Measurements from ENCODE around the gene AKAP13. TPM values are rescaled to one million over a fixed set of nuclear protein-coding genes. Genes with fewer than 3 reads are reported as not detected.

The AKAP13 gene
- polyA plus RNA-seq, 2 donors: 27.6 to 35.7 TPM

DNA sequence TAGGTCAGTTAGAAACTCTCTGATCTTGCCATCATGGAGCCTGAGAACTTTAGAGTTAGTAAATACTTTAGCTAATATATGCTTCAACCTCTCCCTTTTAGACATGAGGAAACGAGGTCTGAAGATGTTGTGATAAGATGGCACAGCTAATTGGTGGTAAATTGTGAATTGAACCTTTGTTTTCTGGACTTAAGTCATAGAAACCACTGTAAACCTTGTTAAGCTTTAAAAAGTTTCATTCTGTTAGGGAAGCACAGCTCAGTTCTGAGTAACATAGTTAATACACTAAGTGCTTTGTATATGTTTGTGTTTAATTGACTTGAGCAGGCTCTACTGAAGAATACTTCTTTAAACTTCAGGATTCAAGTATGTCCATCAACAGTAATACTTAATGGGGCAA, 108.6 kb downstream of the AKAP13 start:
- Histone ChIP-seq H3K9me3 (ENCODE audit: control insufficient read depth in 2 of 2, insufficient read depth in 1 of 2, low read depth in 1 of 2, low read length in 1 of 2) (no peaks in the 10 kb centered on the region), H3K4me1 (ENCODE audit: control insufficient read depth in 2 of 2, insufficient read depth in 2 of 2, low read length in 1 of 2) (peaks cover 0 to 2% of the 10 kb centered on the region in 2 donors), H3K4me3 (ENCODE audit: low read depth in 1 of 2, low read length in 2 of 2) (no peak overlapping the region), H3K36me3 (ENCODE audit: control insufficient read depth in 2 of 2, insufficient read depth in 2 of 2, low read length in 1 of 2) (no peaks in the 10 kb centered on the region), H3K27me3 (ENCODE audit: control insufficient read depth in 1 of 2, insufficient read depth in 2 of 2, low read length in 2 of 2) (no peaks in the 10 kb centered on the region), H3K27ac (ENCODE audit: low read depth in 2 of 2, low read length in 1 of 2) (no peak overlapping the region)
- 56 to 58% methylated on average over 1 of the region's 1 CpG for WGBS, 2 donors

GRCh38 chr15:85489773-85490493, 109.5 kb downstream of the AKAP13 start:
- H3K4me1 ChIP-seq (ENCODE audit: control insufficient read depth in 2 of 2, insufficient read depth in 2 of 2, low read length in 1 of 2): no peaks in the 10 kb centered on the region
- WGBS, 2 donors: 79 to 80% methylated on average over 3 of the region's 3 CpGs
- H3K36me3 ChIP-seq (ENCODE audit: control insufficient read depth in 2 of 2, insufficient read depth in 2 of 2, low read length in 1 of 2): no peaks in the 10 kb centered on the region
- no peak overlapping the region for H3K27ac ChIP-seq (ENCODE audit: low read depth in 2 of 2, low read length in 1 of 2)
- H3K4me3 ChIP-seq (ENCODE audit: low read depth in 1 of 2, low read length in 2 of 2): no peak overlapping the region
- no peaks in the 10 kb centered on the region for H3K9me3 ChIP-seq (ENCODE audit: control insufficient read depth in 2 of 2, insufficient read depth in 1 of 2, low read depth in 1 of 2, low read length in 1 of 2)
- H3K27me3 ChIP-seq (ENCODE audit: control insufficient read depth in 1 of 2, insufficient read depth in 2 of 2, low read length in 2 of 2): no peaks in the 10 kb centered on the region

GRCh38 chr15:85490856-85491255, 110.5 kb downstream of the AKAP13 start:
- H3K36me3 ChIP-seq (ENCODE audit: control insufficient read depth in 2 of 2, insufficient read depth in 2 of 2, low read length in 1 of 2): no peaks in the 10 kb centered on the region
- H3K9me3 ChIP-seq (ENCODE audit: control insufficient read depth in 2 of 2, insufficient read depth in 1 of 2, low read depth in 1 of 2, low read length in 1 of 2): no peaks in the 10 kb centered on the region
- no peaks in the 10 kb centered on the region for H3K4me1 ChIP-seq (ENCODE audit: control insufficient read depth in 2 of 2, insufficient read depth in 2 of 2, low read length in 1 of 2)
- no peak overlapping the region for H3K27ac ChIP-seq (ENCODE audit: low read depth in 2 of 2, low read length in 1 of 2)
- H3K27me3 ChIP-seq (ENCODE audit: control insufficient read depth in 1 of 2, insufficient read depth in 2 of 2, low read length in 2 of 2): no peaks in the 10 kb centered on the region
- WGBS, 2 donors: 92 to 95% methylated on average over 1 of the region's 1 CpG
- H3K4me3 ChIP-seq (ENCODE audit: low read depth in 1 of 2, low read length in 2 of 2): no peak overlapping the region

- no peaks in the 10 kb centered on the region for H3K4me1 ChIP-seq (ENCODE audit: control insufficient read depth in 2 of 2, insufficient read depth in 2 of 2, low read length in 1 of 2)
- no peak overlapping the region for H3K4me3 ChIP-seq (ENCODE audit: low read depth in 1 of 2, low read length in 2 of 2)
- H3K9me3 ChIP-seq (ENCODE audit: control insufficient read depth in 2 of 2, insufficient read depth in 1 of 2, low read depth in 1 of 2, low read length in 1 of 2): no peaks in the 10 kb centered on the region
- H3K27ac ChIP-seq (ENCODE audit: low read depth in 2 of 2, low read length in 1 of 2): no peak overlapping the region
- no peaks in the 10 kb centered on the region for H3K27me3 ChIP-seq (ENCODE audit: control insufficient read depth in 1 of 2, insufficient read depth in 2 of 2, low read length in 2 of 2)
- WGBS, 2 donors: 88 to 94% methylated on average over 4 of the region's 4 CpGs
- no peaks in the 10 kb centered on the region for H3K36me3 ChIP-seq (ENCODE audit: control insufficient read depth in 2 of 2, insufficient read depth in 2 of 2, low read length in 1 of 2)
Observed at GRCh38 chr15:85491691-85492090, 111.3 kb downstream of the AKAP13 start.

GRCh38 chr15:85492406-85492805, 112.0 kb downstream of the AKAP13 start:
- Histone ChIP-seq H3K4me1 (ENCODE audit: control insufficient read depth in 2 of 2, insufficient read depth in 2 of 2, low read length in 1 of 2) (peaks cover 0 to 3% of the 10 kb centered on the region in 2 donors), H3K27ac (ENCODE audit: low read depth in 2 of 2, low read length in 1 of 2) (no peak overlapping the region), H3K9me3 (ENCODE audit: control insufficient read depth in 2 of 2, insufficient read depth in 1 of 2, low read depth in 1 of 2, low read length in 1 of 2) (no peaks in the 10 kb centered on the region), H3K4me3 (ENCODE audit: low read depth in 1 of 2, low read length in 2 of 2) (no peak overlapping the region), H3K36me3 (ENCODE audit: control insufficient read depth in 2 of 2, insufficient read depth in 2 of 2, low read length in 1 of 2) (no peaks in the 10 kb centered on the region), H3K27me3 (ENCODE audit: control insufficient read depth in 1 of 2, insufficient read depth in 2 of 2, low read length in 2 of 2) (no peaks in the 10 kb centered on the region)

GRCh38 chr15:85493260-85493659, 112.9 kb downstream of the AKAP13 start:
- no peaks in the 10 kb centered on the region for H3K27me3 ChIP-seq (ENCODE audit: control insufficient read depth in 1 of 2, insufficient read depth in 2 of 2, low read length in 2 of 2)
- no peaks in the 10 kb centered on the region for H3K9me3 ChIP-seq (ENCODE audit: control insufficient read depth in 2 of 2, insufficient read depth in 1 of 2, low read depth in 1 of 2, low read length in 1 of 2)
- no peak overlapping the region for H3K4me3 ChIP-seq (ENCODE audit: low read depth in 1 of 2, low read length in 2 of 2)
- 87 to 90% methylated on average over 1 of the region's 1 CpG for WGBS, 2 donors
- no peak overlapping the region for H3K27ac ChIP-seq (ENCODE audit: low read depth in 2 of 2, low read length in 1 of 2)
- H3K4me1 ChIP-seq (ENCODE audit: control insufficient read depth in 2 of 2, insufficient read depth in 2 of 2, low read length in 1 of 2): peaks cover 0 to 3% of the 10 kb centered on the region in 2 donors
- no peaks in the 10 kb centered on the region for H3K36me3 ChIP-seq (ENCODE audit: control insufficient read depth in 2 of 2, insufficient read depth in 2 of 2, low read length in 1 of 2)

- no peaks in the 10 kb centered on the region for H3K27me3 ChIP-seq (ENCODE audit: control insufficient read depth in 1 of 2, insufficient read depth in 2 of 2, low read length in 2 of 2)
- no peak overlapping the region for H3K4me3 ChIP-seq (ENCODE audit: low read depth in 1 of 2, low read length in 2 of 2)
- H3K9me3 ChIP-seq (ENCODE audit: control insufficient read depth in 2 of 2, insufficient read depth in 1 of 2, low read depth in 1 of 2, low read length in 1 of 2): no peaks in the 10 kb centered on the region
- WGBS, 2 donors: 49 to 50% methylated on average over 5 of the region's 5 CpGs
- no peaks in the 10 kb centered on the region for H3K36me3 ChIP-seq (ENCODE audit: control insufficient read depth in 2 of 2, insufficient read depth in 2 of 2, low read length in 1 of 2)
- peak overlapping the region; percentile 66 to 88 for H3K27ac ChIP-seq (ENCODE audit: low read depth in 2 of 2, low read length in 1 of 2)
- H3K4me1 ChIP-seq (ENCODE audit: control insufficient read depth in 2 of 2, insufficient read depth in 2 of 2, low read length in 1 of 2): peaks cover 0 to 5% of the 10 kb centered on the region in 2 donors
Observed at GRCh38 chr15:85494048-85494777, 113.8 kb downstream of the AKAP13 start.

DNA sequence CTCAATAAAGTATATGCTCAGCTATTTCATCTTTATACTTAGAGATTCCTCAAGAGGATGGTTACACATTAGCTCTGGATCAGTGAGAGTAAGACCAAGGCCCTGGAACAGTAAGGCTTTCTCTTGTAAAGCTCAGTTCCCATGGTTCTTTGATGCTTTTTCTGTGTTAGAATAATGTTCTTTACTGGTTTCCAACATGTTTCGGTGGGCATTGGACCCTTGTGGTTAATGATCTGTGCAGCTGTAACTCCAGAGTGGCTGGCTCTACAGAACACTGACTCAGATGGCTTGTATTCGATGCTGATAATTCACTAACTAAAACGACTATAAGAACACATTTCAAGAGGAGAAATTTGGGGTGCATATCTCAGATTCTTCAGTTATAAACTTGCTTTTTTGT, 114.7 kb downstream of the AKAP13 start:
- H3K9me3 ChIP-seq (ENCODE audit: control insufficient read depth in 2 of 2, insufficient read depth in 1 of 2, low read depth in 1 of 2, low read length in 1 of 2): no peaks in the 10 kb centered on the region
- 77 to 80% methylated on average over 3 of the region's 3 CpGs for WGBS, 2 donors
- no peak overlapping the region for H3K4me3 ChIP-seq (ENCODE audit: low read depth in 1 of 2, low read length in 2 of 2)
- peaks cover 0 to 5% of the 10 kb centered on the region in 2 donors for H3K4me1 ChIP-seq (ENCODE audit: control insufficient read depth in 2 of 2, insufficient read depth in 2 of 2, low read length in 1 of 2)
- H3K27ac ChIP-seq (ENCODE audit: low read depth in 2 of 2, low read length in 1 of 2): peak overlapping the region in 1 of 2 donors; percentile 4
- H3K36me3 ChIP-seq (ENCODE audit: control insufficient read depth in 2 of 2, insufficient read depth in 2 of 2, low read length in 1 of 2): no peaks in the 10 kb centered on the region
- no peaks in the 10 kb centered on the region for H3K27me3 ChIP-seq (ENCODE audit: control insufficient read depth in 1 of 2, insufficient read depth in 2 of 2, low read length in 2 of 2)

DNA sequence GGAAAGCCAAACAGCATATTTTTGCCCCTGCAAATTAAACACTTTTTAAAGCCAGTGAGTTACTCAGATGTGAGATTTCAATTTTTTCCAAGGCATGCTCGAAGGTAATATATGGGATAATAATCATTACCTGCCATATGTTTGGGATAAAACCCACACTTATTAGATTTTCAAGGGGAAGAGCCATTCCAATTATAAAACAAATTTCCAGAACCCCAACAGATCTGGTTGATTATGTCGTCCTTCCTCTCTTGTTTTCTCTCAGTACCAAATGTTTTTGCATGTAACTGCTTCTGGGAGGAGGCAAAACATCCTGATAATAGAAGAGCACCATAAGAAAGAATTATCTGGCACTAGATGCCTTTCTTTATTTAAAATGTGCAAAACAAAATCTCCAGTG, 115.1 kb downstream of the AKAP13 start:
- peaks cover 0 to 5% of the 10 kb centered on the region in 2 donors for H3K4me1 ChIP-seq (ENCODE audit: control insufficient read depth in 2 of 2, insufficient read depth in 2 of 2, low read length in 1 of 2)
- no peak overlapping the region for H3K4me3 ChIP-seq (ENCODE audit: low read depth in 1 of 2, low read length in 2 of 2)
- no peak overlapping the region for H3K27ac ChIP-seq (ENCODE audit: low read depth in 2 of 2, low read length in 1 of 2)
- H3K9me3 ChIP-seq (ENCODE audit: control insufficient read depth in 2 of 2, insufficient read depth in 1 of 2, low read depth in 1 of 2, low read length in 1 of 2): no peaks in the 10 kb centered on the region
- no peaks in the 10 kb centered on the region for H3K27me3 ChIP-seq (ENCODE audit: control insufficient read depth in 1 of 2, insufficient read depth in 2 of 2, low read length in 2 of 2)
- WGBS, 2 donors: 83 to 88% methylated on average over 2 of the region's 2 CpGs
- no peaks in the 10 kb centered on the region for H3K36me3 ChIP-seq (ENCODE audit: control insufficient read depth in 2 of 2, insufficient read depth in 2 of 2, low read length in 1 of 2)

GRCh38 chr15:85496151-85496550, 115.7 kb downstream of the AKAP13 start:
- Histone ChIP-seq H3K9me3 (ENCODE audit: control insufficient read depth in 2 of 2, insufficient read depth in 1 of 2, low read depth in 1 of 2, low read length in 1 of 2) (no peaks in the 10 kb centered on the region), H3K27me3 (ENCODE audit: control insufficient read depth in 1 of 2, insufficient read depth in 2 of 2, low read length in 2 of 2) (no peaks in the 10 kb centered on the region), H3K4me1 (ENCODE audit: control insufficient read depth in 2 of 2, insufficient read depth in 2 of 2, low read length in 1 of 2) (peaks cover 0 to 5% of the 10 kb centered on the region in 2 donors), H3K36me3 (ENCODE audit: control insufficient read depth in 2 of 2, insufficient read depth in 2 of 2, low read length in 1 of 2) (no peaks in the 10 kb centered on the region), H3K27ac (ENCODE audit: low read depth in 2 of 2, low read length in 1 of 2) (peak overlapping the region in 1 of 2 donors; percentile 22), H3K4me3 (ENCODE audit: low read depth in 1 of 2, low read length in 2 of 2) (no peak overlapping the region)
- WGBS, 2 donors: 75 to 79% methylated on average over 8 of the region's 8 CpGs

All from esophagus (tissue), 2 donors.